HepG2 (cell line): ENCODE results near the gene PTMA. TPM values are rescaled to one million over a fixed set of nuclear protein-coding genes. Genes with fewer than 3 reads are reported as not detected.

Source experiments
- ATAC-seq: fragments of 200-7000 bp; cut with Tn5 transposase; 3 replicates; pipeline ENCODE4 v1.9.1; 2020; ENCODE audit warnings: mild to moderate bottlenecking, moderate library complexity
- BruUV-seq: library from RNA; stranded (reverse); fragments of 400-500 nt; replicated peaks from 2 replicates; lab custom pipeline; 2021; lab: Mats Ljungman, UMichigan
- CTCF ChIA-PET: fragments of 300-600 bp; formaldehyde crosslinking; extraction: SDS; loops from one replicate; lab custom pipeline; 2021; ENCODE audit warnings: low total read pairs, inconsistent platforms, low intra/inter-chr PET ratio; lab: Yijun Ruan, JAX
- POLR2A ChIA-PET: fragments of 350-600 bp; sonication (Branson Sonifier 250); formaldehyde crosslinking; loops from one replicate; lab custom pipeline; 2020; ENCODE audit warnings: antibody characterized with exemption, inconsistent platforms; lab: Yijun Ruan, JAX
- DNase-seq: peaks from one replicate; pipeline ENCODE4 v3.0.0-alpha.2; 2015; ENCODE audit warnings: low spot score
- FAIRE-seq: peaks from 3 replicates; lab custom pipeline; 2011; peaks lifted over from hg19 to GRCh38; lab: Jason Lieb, UNC
- H2AFZ ChIP-seq: one replicate; pipeline ENCODE4 v1.6.1; 2011; ENCODE audit warnings: low read length, inconsistent platforms
- H3K27ac ChIP-seq: fragments of 300-600 bp; 3 replicates; pipeline ENCODE4 v1.8.0; 2011; ENCODE audit warnings: mixed run types, mild to moderate bottlenecking, mixed read lengths, low read length, inconsistent platforms; ENCODE audit not compliant: insufficient read depth; ENCODE audit errors: extremely low read length
- H3K27me3 ChIP-seq, 2 experiments: fragments of 200-600 bp in 1 of 2; 2 replicates in 1 of 2; 3 replicates in 1 of 2; pipeline versions ENCODE4 v1.6.0 to v1.8.0; 2011; ENCODE audit warnings: low read length in 2 of 2, mild to moderate bottlenecking in 2 of 2, moderate library complexity in 2 of 2, inconsistent platforms in 1 of 2; ENCODE audit not compliant: insufficient read depth in 2 of 2, control insufficient read depth in 1 of 2
- H3K36me3 ChIP-seq, 2 experiments: fragments of 200-600 bp in 1 of 2; replicated peaks in 1 of 2; 2 replicates in 1 of 2; 3 replicates in 1 of 2; pipeline versions ENCODE4 v1.5.1 to v1.8.0; 2011; ENCODE audit warnings: low read length in 2 of 2, inconsistent platforms in 1 of 2; ENCODE audit not compliant: insufficient read depth in 2 of 2, control insufficient read depth in 1 of 2
- H3K4me1 ChIP-seq: 2 replicates; pipeline ENCODE4 v1.5.1; 2012; ENCODE audit warnings: low read length, inconsistent platforms; ENCODE audit not compliant: insufficient read depth
- H3K4me2 ChIP-seq: 2 replicates; pipeline ENCODE4 v1.6.0; 2011; ENCODE audit warnings: low read depth, low read length, inconsistent platforms
- H3K4me3 ChIP-seq, 3 experiments: fragments of 200-600 bp in 1 of 3; sonication (generic), shearing (Covaris generic) in 1 of 3; replicated peaks in 1 of 3; 2 replicates each; pipeline ENCODE4 v1.5.1; 2011 to 2016; ENCODE audit warnings: low read length in 3 of 3, inconsistent platforms in 2 of 3, low read depth in 2 of 3, mild to moderate bottlenecking in 2 of 3, control low read depth in 1 of 3, mixed read lengths in 1 of 3; ENCODE audit not compliant: insufficient read depth in 1 of 3
- H3K79me2 ChIP-seq: one replicate; pipeline ENCODE4 v1.6.1; 2011; ENCODE audit warnings: low read length, inconsistent platforms; ENCODE audit not compliant: insufficient read depth
- H3K9ac ChIP-seq: 2 replicates; pipeline ENCODE4 v1.6.0; 2011; ENCODE audit warnings: mild to moderate bottlenecking, low read depth, low read length, inconsistent platforms; ENCODE audit not compliant: insufficient read depth
- H3K9me3 ChIP-seq: 2 replicates; pipeline ENCODE4 v1.5.1; 2012; ENCODE audit warnings: mild to moderate bottlenecking, low read length
- H4K20me1 ChIP-seq: 2 replicates; pipeline ENCODE4 v1.6.0; 2011; ENCODE audit warnings: inconsistent platforms, mild to moderate bottlenecking, low read length, moderate library complexity; ENCODE audit not compliant: insufficient read depth
- ADNP ChIP-seq: sonication (generic); formaldehyde crosslinking; IDR thresholded peaks from 2 replicates; pipeline ENCODE4 v1.4.0; 2020; ENCODE audit warnings: missing genetic modification reagents
- ARNTL ChIP-seq: sonication (generic); formaldehyde crosslinking; IDR thresholded peaks from 2 replicates; pipeline ENCODE4 v1.4.0; 2020; ENCODE audit warnings: mild to moderate bottlenecking, missing genetic modification reagents
- ATF7-NPFF ChIP-seq: sonication (generic); formaldehyde crosslinking; IDR thresholded peaks from 2 replicates; pipeline ENCODE4 v1.8.1; 2023; ENCODE audit warnings: mild to moderate bottlenecking, low read depth, missing genetic modification reagents, moderate library complexity
- HOXA3 ChIP-seq: sonication (generic); formaldehyde crosslinking; IDR thresholded peaks from 2 replicates; pipeline ENCODE4 v1.5.0; 2020; ENCODE audit warnings: missing genetic modification reagents
- MZF1 ChIP-seq: sonication (generic); formaldehyde crosslinking; IDR thresholded peaks from 2 replicates; pipeline ENCODE4 v1.8.1; 2023; ENCODE audit warnings: mild to moderate bottlenecking, missing genetic modification reagents, borderline replicate concordance
- SALL1 ChIP-seq: sonication (generic); formaldehyde crosslinking; IDR thresholded peaks from 2 replicates; pipeline ENCODE4 v1.8.0; 2022; ENCODE audit warnings: mild to moderate bottlenecking, missing genetic modification reagents
- SMARCE1 ChIP-seq: fragments of 450-650 bp; IDR thresholded peaks from 2 replicates; pipeline ENCODE4 v1.6.1; 2017; ENCODE audit warnings: borderline replicate concordance
- SOX6 ChIP-seq, 2 experiments: fragments of 450-650 bp in 1 of 2; sonication (generic) in 1 of 2; formaldehyde crosslinking in 1 of 2; IDR thresholded peaks; 2 replicates each; pipeline versions ENCODE4 v1.4.0 to v1.6.1; 2017 to 2020; ENCODE audit warnings: antibody characterized with exemption in 1 of 2, mild to moderate bottlenecking in 1 of 2, missing genetic modification reagents in 1 of 2
- SP2 ChIP-seq: sonication (generic); formaldehyde crosslinking; IDR thresholded peaks from 2 replicates; pipeline ENCODE4 v1.5.1; 2020; ENCODE audit warnings: mild to moderate bottlenecking, missing genetic modification reagents
- SP5 ChIP-seq: IDR thresholded peaks from 2 replicates; pipeline ENCODE4 v1.6.1; 2016; ENCODE audit warnings: low read depth, borderline replicate concordance
- TARDBP ChIP-seq: sonication (generic); formaldehyde crosslinking; IDR thresholded peaks from 2 replicates; pipeline ENCODE4 v1.8.0; 2022; ENCODE audit warnings: mild to moderate bottlenecking, missing genetic modification reagents
- TEAD2 ChIP-seq: sonication (generic); formaldehyde crosslinking; IDR thresholded peaks from 2 replicates; pipeline ENCODE4 v1.9.0; 2021; ENCODE audit warnings: missing genetic modification reagents
- TMF1 ChIP-seq: sonication (generic); formaldehyde crosslinking; IDR thresholded peaks from 2 replicates; pipeline ENCODE4 v1.8.1; 2022; ENCODE audit warnings: low read depth, missing genetic modification reagents
- ZC3H13 ChIP-seq: sonication (generic); formaldehyde crosslinking; IDR thresholded peaks from 2 replicates; pipeline ENCODE4 v1.8.1; 2023; ENCODE audit warnings: mild to moderate bottlenecking, missing genetic modification reagents, moderate library complexity
- ZNF17 ChIP-seq: sonication (generic); formaldehyde crosslinking; IDR thresholded peaks from 2 replicates; pipeline ENCODE4 v1.5.0; 2020; ENCODE audit warnings: mild to moderate bottlenecking, missing genetic modification reagents
- ZNF235 ChIP-seq: sonication (generic); formaldehyde crosslinking; IDR thresholded peaks from 2 replicates; pipeline ENCODE4 v1.8.1; 2023; ENCODE audit warnings: mild to moderate bottlenecking, missing genetic modification reagents, borderline replicate concordance
- ZNF337 ChIP-seq: sonication (generic); formaldehyde crosslinking; IDR thresholded peaks from 2 replicates; pipeline ENCODE4 v1.5.1; 2020; ENCODE audit warnings: missing genetic modification reagents, low read depth, mild to moderate bottlenecking, borderline replicate concordance
- ZNF556 ChIP-seq: sonication (generic); formaldehyde crosslinking; IDR thresholded peaks from 2 replicates; pipeline ENCODE4 v1.4.0; 2020; ENCODE audit warnings: mild to moderate bottlenecking, missing genetic modification reagents, borderline replicate concordance
- ZNF703 ChIP-seq: sonication (generic); formaldehyde crosslinking; IDR thresholded peaks from 2 replicates; pipeline ENCODE4 v1.5.1; 2020; ENCODE audit warnings: missing genetic modification reagents, mild to moderate bottlenecking, moderate library complexity, borderline replicate concordance
- ZNF768 ChIP-seq: sonication (generic); formaldehyde crosslinking; IDR thresholded peaks from 2 replicates; pipeline ENCODE4 v1.4.0; 2020; ENCODE audit warnings: missing genetic modification reagents
- WGBS: methylation state at CpG from one replicate; pipeline ENCODE4 v1.1.6; 2017; ENCODE audit warnings: low lambda C conversion rate; 5-methylcytosine and 5-hydroxymethylcytosine counted together
- in situ Hi-C: cut with HindIII; loops from 2 replicates; pipeline ENCODE4 v1.10.0; 2017; ENCODE audit warnings: low pct_unique_long_range_greater_than_20kb; ENCODE audit not compliant: extremely low pct_ligation_motif_present
- intact Hi-C: fragments of 100-400 bp; cut with micrococcal nuclease; formaldehyde crosslinking; loops from one replicate; pipeline ENCODE4 v1.10.0; 2022; ENCODE audit not compliant: unreplicated experiment
- polyA plus RNA-seq, 8 experiments: library from polyadenylated mRNA; depleted of rRNA in 3 of 8; stranded (reverse) in 7 of 8; unstranded in 1 of 8; fragments of >200 nt; fragmentation: Illumina TruSeq in 4 of 8; extraction: Trizol in 4 of 8; gene quantifications; 2 replicates each; pipeline versions ENCODE4 v1.2.1 to v1.2.3, GENCODE V29; 2011 to 2016; ENCODE audit warnings: low read depth in 4 of 8, missing spikeins in 1 of 8, mixed read lengths in 1 of 8; ENCODE audit not compliant: insufficient read depth in 1 of 8
- total RNA-seq, 5 experiments: library from RNA; depleted of rRNA; stranded (reverse); fragments of >200 nt; fragmentation: Illumina TruSeq; extraction: Trizol; gene quantifications; 2 replicates each; pipeline ENCODE4 v1.2.3, GENCODE V29; 2016; ENCODE audit warnings: low read depth in 1 of 5
- TF ChIP-seq, protein P1 (sequence below): sonication (generic); formaldehyde crosslinking; IDR thresholded peaks from 2 replicates; pipeline ENCODE4 v1.4.0; 2020; ENCODE audit warnings: missing genetic modification reagents
- TF ChIP-seq, protein P2 (sequence below): sonication (generic); formaldehyde crosslinking; IDR thresholded peaks from 2 replicates; pipeline ENCODE4 v1.5.0; 2020; ENCODE audit warnings: mild to moderate bottlenecking, missing genetic modification reagents, moderate library complexity

PTMA gene
- total and polyA plus RNA-seq, 2 of the 13 experiments (the other 11 are each of a cell fraction or from before 2014, with no cell fraction given) = 190 to 1,086 TPM

DNA sequence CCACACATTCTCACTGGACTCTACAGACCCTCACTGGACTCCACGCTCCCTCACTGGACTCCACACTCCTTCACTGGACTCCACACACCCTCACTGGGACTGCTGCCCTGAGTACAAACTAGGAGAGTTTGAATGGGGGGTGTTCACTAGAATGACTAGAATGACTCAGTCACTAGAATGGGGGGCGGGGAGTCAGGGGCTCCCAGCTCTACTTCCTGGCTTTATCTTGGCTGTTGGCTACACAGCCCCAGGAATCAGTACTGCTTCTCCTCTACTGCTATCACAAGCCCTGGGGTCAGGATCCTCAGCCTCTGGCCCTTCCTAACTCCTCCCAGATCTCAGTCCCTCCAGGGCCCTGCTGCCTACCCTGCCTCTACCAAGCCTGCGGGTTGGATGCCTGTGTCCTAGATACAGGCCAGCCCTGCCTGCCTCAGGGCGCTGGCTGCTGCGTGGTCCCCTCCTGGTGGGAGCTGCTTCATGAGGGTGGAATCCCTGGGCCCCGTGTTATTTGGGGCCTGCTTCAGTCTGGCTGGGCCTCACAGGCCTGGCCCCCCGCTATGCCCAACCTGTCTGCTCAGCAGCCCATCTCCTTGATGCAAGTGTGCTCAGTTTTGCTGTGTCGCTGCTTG, 7.8 kb downstream of the PTMA start:
- peak overlapping the region; percentile 46 for H3K4me2 ChIP-seq
- no peaks in the 10 kb centered on the region for H3K27me3 ChIP-seq
- no TSS peak for BruUV-seq
- DNase-seq (no peak), FAIRE-seq (no peak), ATAC-seq (peak; percentile 5)
- peak overlapping the region in 1 of 3 experiments; percentile 4; a peak in 1 of 6 replicates for H3K4me3 ChIP-seq
- peaks cover 15 to 17% of the 10 kb centered on the region in 2 experiments for H3K36me3 ChIP-seq
- peaks cover 16% of the 10 kb centered on the region for H3K79me2 ChIP-seq
- no peak overlapping the region for H3K27ac ChIP-seq
- H3K9ac ChIP-seq = no peak overlapping the region
- H4K20me1 ChIP-seq = peaks cover 31% of the 10 kb centered on the region
- no peak overlapping the region for H2AFZ ChIP-seq
- in situ Hi-C loops (no loop called here), intact Hi-C loops (loop anchor here (1.0 to 2.0 kb wide), 4 partner anchors 29 to 103 kb away; no protein-coding TSS in a partner anchor)
- H3K4me1 ChIP-seq = peaks cover 68% of the 10 kb centered on the region
- 73% methylated on average over 7 of the region's 8 CpGs for WGBS
- ChIA-PET POLR2A (interaction anchor here (0.8 to 5.7 kb wide), 10 partner anchors 15 to 43 kb away, joined by 3 to 26 read pairs (median 8); no protein-coding TSS in a partner anchor), CTCF (interaction anchor here (1.0 to 5.5 kb wide), 5 partner anchors 30 to 104 kb away, joined by 3 to 82 read pairs (median 15); no protein-coding TSS in a partner anchor)
- H3K9me3 ChIP-seq = no peaks in the 10 kb centered on the region
- no peak for TF ChIP-seq SOX6 (IDR thresholded peaks at IDR 0.05)
- TF ChIP-seq SOX6 (CRISPR knock-in tag; IDR thresholded peaks at IDR 0.05) = no peak
- peak; percentile 28; the same call in 1 of the 2 replicates for TF ChIP-seq ATF7-NPFF (CRISPR knock-in tag)
- TF ChIP-seq, protein P1, sequence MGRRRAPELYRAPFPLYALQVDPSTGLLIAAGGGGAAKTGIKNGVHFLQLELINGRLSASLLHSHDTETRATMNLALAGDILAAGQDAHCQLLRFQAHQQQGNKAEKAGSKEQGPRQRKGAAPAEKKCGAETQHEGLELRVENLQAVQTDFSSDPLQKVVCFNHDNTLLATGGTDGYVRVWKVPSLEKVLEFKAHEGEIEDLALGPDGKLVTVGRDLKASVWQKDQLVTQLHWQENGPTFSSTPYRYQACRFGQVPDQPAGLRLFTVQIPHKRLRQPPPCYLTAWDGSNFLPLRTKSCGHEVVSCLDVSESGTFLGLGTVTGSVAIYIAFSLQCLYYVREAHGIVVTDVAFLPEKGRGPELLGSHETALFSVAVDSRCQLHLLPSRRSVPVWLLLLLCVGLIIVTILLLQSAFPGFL = no peak
- TF ChIP-seq, protein P2, sequence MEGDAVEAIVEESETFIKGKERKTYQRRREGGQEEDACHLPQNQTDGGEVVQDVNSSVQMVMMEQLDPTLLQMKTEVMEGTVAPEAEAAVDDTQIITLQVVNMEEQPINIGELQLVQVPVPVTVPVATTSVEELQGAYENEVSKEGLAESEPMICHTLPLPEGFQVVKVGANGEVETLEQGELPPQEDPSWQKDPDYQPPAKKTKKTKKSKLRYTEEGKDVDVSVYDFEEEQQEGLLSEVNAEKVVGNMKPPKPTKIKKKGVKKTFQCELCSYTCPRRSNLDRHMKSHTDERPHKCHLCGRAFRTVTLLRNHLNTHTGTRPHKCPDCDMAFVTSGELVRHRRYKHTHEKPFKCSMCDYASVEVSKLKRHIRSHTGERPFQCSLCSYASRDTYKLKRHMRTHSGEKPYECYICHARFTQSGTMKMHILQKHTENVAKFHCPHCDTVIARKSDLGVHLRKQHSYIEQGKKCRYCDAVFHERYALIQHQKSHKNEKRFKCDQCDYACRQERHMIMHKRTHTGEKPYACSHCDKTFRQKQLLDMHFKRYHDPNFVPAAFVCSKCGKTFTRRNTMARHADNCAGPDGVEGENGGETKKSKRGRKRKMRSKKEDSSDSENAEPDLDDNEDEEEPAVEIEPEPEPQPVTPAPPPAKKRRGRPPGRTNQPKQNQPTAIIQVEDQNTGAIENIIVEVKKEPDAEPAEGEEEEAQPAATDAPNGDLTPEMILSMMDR (CRISPR knock-in tag) = 0 out of 2 replicates have a peak, but pooled peaks have one; percentile 7
- TF ChIP-seq ZC3H13 (CRISPR knock-in tag) = no peak
- no peak for TF ChIP-seq ZNF17 (CRISPR knock-in tag)
- TF ChIP-seq TMF1 = 0 out of 2 replicates have a peak, but pooled peaks have one; percentile 22
- TF ChIP-seq SP5 = no peak
- no peak for TF ChIP-seq ZNF235 (CRISPR knock-in tag)
- TF ChIP-seq ARNTL (CRISPR knock-in tag) = no peak
- no peak for TF ChIP-seq SP2
- TF ChIP-seq SALL1 (CRISPR knock-in tag) = 0 out of 2 replicates have a peak, but pooled peaks have one; percentile 7
- TF ChIP-seq ZNF703 (CRISPR knock-in tag) = no peak
- TF ChIP-seq ZNF337 (CRISPR knock-in tag) = no peak
- 0 out of 2 replicates have a peak, but pooled peaks have one; percentile 20 for TF ChIP-seq TARDBP (CRISPR knock-in tag)
- peak; percentile 51; the same call in 1 of the 2 replicates for TF ChIP-seq ZNF768
- TF ChIP-seq MZF1 (CRISPR knock-in tag) = no peak
- TF ChIP-seq ZNF556 = no peak
- TF ChIP-seq HOXA3 (CRISPR knock-in tag) = no peak
- TF ChIP-seq SMARCE1 = no peak
- no peak for TF ChIP-seq ADNP
- no peak for TF ChIP-seq TEAD2 (CRISPR knock-in tag)
